Ishikawa (cell line): ENCODE measurements around the gene RPL22.
A peak's percentile ranks its signal among the peaks of the same experiment; 100 is the strongest.

Source experiments
- CEBPB ChIP-seq: IDR thresholded peaks from 2 replicates; pipeline ENCODE4 v1.6.1; 2012
- CREB1 ChIP-seq: IDR thresholded peaks from 2 replicates; pipeline ENCODE4 v1.6.1; 2012; ENCODE audit warnings: low read depth
- EGR1 ChIP-seq: IDR thresholded peaks from 2 replicates; pipeline ENCODE4 v1.6.1; 2012
- EP300 ChIP-seq: IDR thresholded peaks from 2 replicates; pipeline ENCODE4 v1.6.1; 2012; ENCODE audit warnings: borderline replicate concordance
- FOXM1 ChIP-seq: IDR thresholded peaks from 2 replicates; pipeline ENCODE4 v1.6.1; 2012; ENCODE audit warnings: low read depth, borderline replicate concordance
- NFIC ChIP-seq: IDR thresholded peaks from 2 replicates; pipeline ENCODE4 v1.6.1; 2012
- RAD21 ChIP-seq: IDR thresholded peaks from 2 replicates; pipeline ENCODE4 v1.6.1; 2012; ENCODE audit warnings: low read depth
- TAF1 ChIP-seq: IDR thresholded peaks from 2 replicates; pipeline ENCODE4 v1.6.1; 2012; ENCODE audit warnings: low read depth, mild to moderate bottlenecking
- TCF12 ChIP-seq: IDR thresholded peaks from 2 replicates; pipeline ENCODE4 v1.6.1; 2012; ENCODE audit warnings: low read depth
- TEAD4 ChIP-seq: IDR thresholded peaks from 2 replicates; pipeline ENCODE4 v1.6.1; 2012
- YY1 ChIP-seq: IDR thresholded peaks from 2 replicates; pipeline ENCODE4 v1.6.1; 2012; ENCODE audit warnings: low read depth
- ZBTB7A ChIP-seq: IDR thresholded peaks from 2 replicates; pipeline ENCODE4 v1.6.1; 2012; ENCODE audit warnings: low read depth
- TF ChIP-seq, protein P1 (sequence below): IDR thresholded peaks from 2 replicates; pipeline ENCODE4 v1.6.1; 2012; ENCODE audit warnings: low read depth, mild to moderate bottlenecking
- TF ChIP-seq, protein P2 (sequence below): IDR thresholded peaks from 2 replicates; pipeline ENCODE4 v1.6.1; 2012
- TF ChIP-seq, protein P3 (sequence below): IDR thresholded peaks from 2 replicates; pipeline ENCODE4 v1.6.1; 2012

RPL22 gene

DNA sequence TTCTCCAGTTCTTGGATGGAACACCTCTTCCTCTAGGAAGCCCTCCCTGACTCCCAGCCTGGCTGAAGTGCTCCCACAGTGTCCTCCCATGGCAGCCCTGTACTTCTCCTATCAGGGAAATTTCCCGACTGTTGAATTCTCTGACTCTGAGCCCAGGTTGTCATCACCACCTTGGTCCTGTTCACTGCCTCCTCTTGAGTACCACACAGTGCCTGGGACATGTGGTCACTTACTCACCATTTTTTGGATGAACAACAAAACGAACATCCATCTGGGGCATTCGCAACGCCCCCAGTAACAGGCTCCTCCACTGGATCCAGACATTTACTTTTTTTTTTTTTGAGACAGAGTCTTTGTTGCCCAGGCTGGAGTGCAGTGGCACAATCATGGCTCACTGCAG is 56.7 kb downstream of the RPL22 start:
- no peak for TF ChIP-seq TEAD4
- no peak for TF ChIP-seq EGR1
- TF ChIP-seq, protein P1, sequence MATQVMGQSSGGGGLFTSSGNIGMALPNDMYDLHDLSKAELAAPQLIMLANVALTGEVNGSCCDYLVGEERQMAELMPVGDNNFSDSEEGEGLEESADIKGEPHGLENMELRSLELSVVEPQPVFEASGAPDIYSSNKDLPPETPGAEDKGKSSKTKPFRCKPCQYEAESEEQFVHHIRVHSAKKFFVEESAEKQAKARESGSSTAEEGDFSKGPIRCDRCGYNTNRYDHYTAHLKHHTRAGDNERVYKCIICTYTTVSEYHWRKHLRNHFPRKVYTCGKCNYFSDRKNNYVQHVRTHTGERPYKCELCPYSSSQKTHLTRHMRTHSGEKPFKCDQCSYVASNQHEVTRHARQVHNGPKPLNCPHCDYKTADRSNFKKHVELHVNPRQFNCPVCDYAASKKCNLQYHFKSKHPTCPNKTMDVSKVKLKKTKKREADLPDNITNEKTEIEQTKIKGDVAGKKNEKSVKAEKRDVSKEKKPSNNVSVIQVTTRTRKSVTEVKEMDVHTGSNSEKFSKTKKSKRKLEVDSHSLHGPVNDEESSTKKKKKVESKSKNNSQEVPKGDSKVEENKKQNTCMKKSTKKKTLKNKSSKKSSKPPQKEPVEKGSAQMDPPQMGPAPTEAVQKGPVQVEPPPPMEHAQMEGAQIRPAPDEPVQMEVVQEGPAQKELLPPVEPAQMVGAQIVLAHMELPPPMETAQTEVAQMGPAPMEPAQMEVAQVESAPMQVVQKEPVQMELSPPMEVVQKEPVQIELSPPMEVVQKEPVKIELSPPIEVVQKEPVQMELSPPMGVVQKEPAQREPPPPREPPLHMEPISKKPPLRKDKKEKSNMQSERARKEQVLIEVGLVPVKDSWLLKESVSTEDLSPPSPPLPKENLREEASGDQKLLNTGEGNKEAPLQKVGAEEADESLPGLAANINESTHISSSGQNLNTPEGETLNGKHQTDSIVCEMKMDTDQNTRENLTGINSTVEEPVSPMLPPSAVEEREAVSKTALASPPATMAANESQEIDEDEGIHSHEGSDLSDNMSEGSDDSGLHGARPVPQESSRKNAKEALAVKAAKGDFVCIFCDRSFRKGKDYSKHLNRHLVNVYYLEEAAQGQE = no peak
- TF ChIP-seq CREB1 = no peak
- no peak for TF ChIP-seq FOXM1
- no peak for TF ChIP-seq CEBPB
- no peak for TF ChIP-seq ZBTB7A
- no peak for TF ChIP-seq RAD21
- no peak for TF ChIP-seq EP300
- no peak for TF ChIP-seq TAF1
- no peak for TF ChIP-seq YY1
- TF ChIP-seq, protein P2, sequence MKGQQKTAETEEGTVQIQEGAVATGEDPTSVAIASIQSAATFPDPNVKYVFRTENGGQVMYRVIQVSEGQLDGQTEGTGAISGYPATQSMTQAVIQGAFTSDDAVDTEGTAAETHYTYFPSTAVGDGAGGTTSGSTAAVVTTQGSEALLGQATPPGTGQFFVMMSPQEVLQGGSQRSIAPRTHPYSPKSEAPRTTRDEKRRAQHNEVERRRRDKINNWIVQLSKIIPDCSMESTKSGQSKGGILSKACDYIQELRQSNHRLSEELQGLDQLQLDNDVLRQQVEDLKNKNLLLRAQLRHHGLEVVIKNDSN = no peak
- no peak for TF ChIP-seq TCF12
- no peak for TF ChIP-seq NFIC
- TF ChIP-seq, protein P3, sequence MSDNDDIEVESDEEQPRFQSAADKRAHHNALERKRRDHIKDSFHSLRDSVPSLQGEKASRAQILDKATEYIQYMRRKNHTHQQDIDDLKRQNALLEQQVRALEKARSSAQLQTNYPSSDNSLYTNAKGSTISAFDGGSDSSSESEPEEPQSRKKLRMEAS = no peak

DNA sequence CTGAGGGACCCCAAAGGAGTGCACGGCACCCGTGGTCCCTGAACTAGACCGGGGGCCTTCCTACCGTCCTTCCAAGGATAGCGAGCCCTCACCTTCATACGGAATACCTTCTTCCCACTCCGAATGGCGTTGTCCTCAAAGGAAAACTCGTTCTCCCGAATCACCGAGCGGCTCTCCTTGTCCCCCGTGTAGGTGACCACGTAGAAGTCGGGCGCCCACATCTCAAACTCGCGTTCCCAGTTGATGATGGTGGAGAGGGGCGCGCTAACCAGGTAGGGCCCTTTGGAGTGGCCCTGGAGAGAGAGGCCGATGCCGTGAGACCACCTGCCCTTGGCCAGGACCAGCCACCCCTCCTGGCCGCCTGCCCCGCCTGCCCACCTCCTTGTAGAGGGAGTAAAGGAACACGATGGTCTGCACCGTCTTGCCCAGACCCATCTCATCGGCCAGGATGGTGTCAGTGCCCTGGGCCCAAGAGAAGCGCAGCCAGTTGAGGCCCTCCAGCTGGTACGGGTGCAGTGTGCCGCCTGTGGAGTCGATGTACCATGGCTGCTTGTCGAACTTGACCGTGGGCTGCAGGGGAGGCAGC is 57.3 kb downstream of the RPL22 start:
- no peak for TF ChIP-seq YY1
- no peak for TF ChIP-seq TCF12
- TF ChIP-seq TEAD4 = no peak
- TF ChIP-seq, protein P1 = no peak
- TF ChIP-seq EP300 = no peak
- TF ChIP-seq ZBTB7A = no peak
- TF ChIP-seq, protein P3 = no peak

DNA sequence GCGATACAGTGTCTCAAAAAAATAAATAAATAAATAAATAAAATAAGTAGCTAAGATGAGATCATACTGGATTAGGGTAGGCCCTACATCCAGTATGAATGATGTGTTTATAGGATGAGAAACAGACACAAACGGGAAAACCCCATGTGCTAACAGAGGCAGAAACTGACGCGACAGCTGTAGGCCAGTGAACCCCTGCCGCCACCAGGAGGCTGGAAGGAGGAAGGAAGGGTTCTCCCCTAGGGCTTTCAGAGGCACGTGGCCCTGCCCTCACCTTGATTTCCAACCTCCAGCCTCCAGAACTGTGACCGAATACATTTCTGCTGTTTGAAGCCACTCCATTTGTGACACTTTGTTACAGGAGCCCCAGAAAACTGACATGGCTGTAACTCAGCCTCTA is 57.8 kb downstream of the RPL22 start:
- TF ChIP-seq YY1 = no peak
- no peak for TF ChIP-seq EGR1
- TF ChIP-seq TAF1 = no peak
- TF ChIP-seq, protein P2 = no peak
- TF ChIP-seq, protein P1 = no peak
- TF ChIP-seq CEBPB = no peak
- no peak for TF ChIP-seq TCF12
- no peak for TF ChIP-seq TEAD4
- TF ChIP-seq EP300 = no peak
- no peak for TF ChIP-seq FOXM1

DNA sequence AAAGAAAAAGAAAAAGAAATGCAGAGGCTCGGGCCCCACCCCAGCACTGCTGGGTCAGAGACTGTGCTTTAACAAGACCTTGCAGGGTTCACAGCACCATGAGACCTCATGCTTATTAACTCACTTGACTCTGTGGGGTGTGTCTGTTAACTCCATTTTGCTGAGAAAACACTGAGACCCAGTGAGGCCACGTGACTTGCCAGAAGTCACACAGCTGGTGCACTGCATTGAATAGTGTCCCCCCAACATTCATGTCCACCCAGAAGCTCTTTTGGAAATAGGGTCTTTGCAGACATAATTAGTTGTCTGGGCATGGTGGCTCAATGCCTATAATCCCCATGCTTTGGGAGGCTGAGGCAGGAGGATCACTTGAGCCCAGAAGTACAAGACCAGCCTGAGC is 59.0 kb downstream of the RPL22 start:
- TF ChIP-seq, protein P2 = 0 out of 2 replicates have a peak, but pooled peaks have one; percentile 27
- TF ChIP-seq CREB1 = no peak
- TF ChIP-seq YY1 = no peak
